Measurements from ENCODE around the gene ATOH8. TPM values are rescaled to one million over a fixed set of nuclear protein-coding genes. Genes with fewer than 3 reads are reported as not detected.

ATOH8 gene
- total and polyA plus RNA-seq, 4 experiments from 2014 or later = not detected

- CTCF ChIA-PET (ENCODE audit: partially characterized antibody) = no interaction called here
These were observed 9.7 kb upstream of the ATOH8 start for GRCh38 chr2:85744055-85744454.

GRCh38 chr2:85744741-85745601 lies 8.8 kb upstream of the ATOH8 start:
- H3K27ac Mint-ChIP-seq = peak overlapping the region in 1 of 7 donors; percentile 35

More at GRCh38 chr2:85744055-85744454, 9.7 kb upstream of the ATOH8 start:
- no peak overlapping the region for H3K4me3 ChIP-seq (ENCODE audit: low read length in 2 of 2)
- no peaks in the 10 kb centered on the region for H3K9me3 ChIP-seq (ENCODE audit: control insufficient read depth in 1 of 2, low read length in 2 of 2)
- H3K27ac ChIP-seq (ENCODE audit: low read depth, low read length) = no peak overlapping the region
- H3K36me3 ChIP-seq (ENCODE audit: insufficient read depth, low read length) = no peaks in the 10 kb centered on the region
- Mint-ChIP-seq H3K4me1 (no peaks in the 10 kb centered on the region), H3K4me3 (no peak overlapping the region), H3K36me3 (no peaks in the 10 kb centered on the region), H3K27me3 (peaks cover 24 to 66% of the 10 kb centered on the region in 2 donors), H3K27ac (no peak overlapping the region), H3K9me3 (no peaks in the 10 kb centered on the region)
- intact Hi-C loops (cut with micrococcal nuclease) = no loop called here
- POLR2A ChIA-PET (ENCODE audit: partially characterized antibody) = no interaction called here
- DNase-seq = no peak
- H3K27me3 ChIP-seq (ENCODE audit: insufficient read depth, low read length) = peaks cover 11% of the 10 kb centered on the region
- no peaks in the 10 kb centered on the region for H3K4me1 ChIP-seq (ENCODE audit: insufficient read depth, low read length)

GRCh38 chr2:85745619-85746018 lies 8.2 kb upstream of the ATOH8 start:
- no peaks in the 10 kb centered on the region for H3K4me1 Mint-ChIP-seq
- no peaks in the 10 kb centered on the region for H3K4me1 ChIP-seq (ENCODE audit: insufficient read depth, low read length)
- H3K36me3 ChIP-seq (ENCODE audit: insufficient read depth, low read length) = no peaks in the 10 kb centered on the region
- H3K27ac ChIP-seq (ENCODE audit: low read depth, low read length) = no peak overlapping the region
- intact Hi-C loops (cut with micrococcal nuclease) = no loop called here
- peaks cover 29 to 69% of the 10 kb centered on the region in 2 donors for H3K27me3 Mint-ChIP-seq
- POLR2A ChIA-PET (ENCODE audit: partially characterized antibody) = no interaction called here
- no peaks in the 10 kb centered on the region for H3K36me3 Mint-ChIP-seq
- DNase-seq = no peak
- no peak overlapping the region for H3K4me3 Mint-ChIP-seq
- H3K27me3 ChIP-seq (ENCODE audit: insufficient read depth, low read length) = peaks cover 15% of the 10 kb centered on the region
- H3K4me3 ChIP-seq (ENCODE audit: low read length in 2 of 2) = no peak overlapping the region
- CTCF ChIA-PET (ENCODE audit: partially characterized antibody) = interaction anchor here (1.3 to 1.7 kb wide), 2 partner anchors 12 to 17 kb away, joined by 4 read pairs; no protein-coding TSS in a partner anchor
- H3K27ac Mint-ChIP-seq = peak overlapping the region in 1 of 7 donors; percentile 35
- no peaks in the 10 kb centered on the region for H3K9me3 Mint-ChIP-seq
- no peaks in the 10 kb centered on the region for H3K9me3 ChIP-seq (ENCODE audit: control insufficient read depth in 1 of 2, low read length in 2 of 2)

More at GRCh38 chr2:85744741-85745601, 8.8 kb upstream of the ATOH8 start:
- CTCF ChIA-PET (ENCODE audit: partially characterized antibody) = interaction anchor here (1.3 kb wide), 1 partner anchor 16 kb away, joined by 4 read pairs; no protein-coding TSS in a partner anchor
- H3K9me3 ChIP-seq (ENCODE audit: control insufficient read depth in 1 of 2, low read length in 2 of 2) = no peaks in the 10 kb centered on the region
- no peak overlapping the region for H3K4me3 ChIP-seq (ENCODE audit: low read length in 2 of 2)
- no peaks in the 10 kb centered on the region for H3K36me3 Mint-ChIP-seq
- peaks cover 11% of the 10 kb centered on the region for H3K27me3 ChIP-seq (ENCODE audit: insufficient read depth, low read length)
- H3K27ac ChIP-seq (ENCODE audit: low read depth, low read length) = no peak overlapping the region
- H3K9me3 Mint-ChIP-seq = no peaks in the 10 kb centered on the region
- H3K36me3 ChIP-seq (ENCODE audit: insufficient read depth, low read length) = no peaks in the 10 kb centered on the region
- intact Hi-C loops (cut with micrococcal nuclease) = no loop called here
- H3K27me3 Mint-ChIP-seq = peaks cover 26 to 66% of the 10 kb centered on the region in 2 donors
- DNase-seq = no peak
- POLR2A ChIA-PET (ENCODE audit: partially characterized antibody) = no interaction called here
- no peaks in the 10 kb centered on the region for H3K4me1 Mint-ChIP-seq
- H3K4me3 Mint-ChIP-seq = peak overlapping the region in 1 of 8 donors; percentile 46
- no peaks in the 10 kb centered on the region for H3K4me1 ChIP-seq (ENCODE audit: insufficient read depth, low read length)

- Mint-ChIP-seq H3K36me3 (no peaks in the 10 kb centered on the region), H3K27ac (no peak overlapping the region), H3K27me3 (peaks cover 27 to 69% of the 10 kb centered on the region in 2 donors), H3K4me3 (no peak overlapping the region), H3K9me3 (no peaks in the 10 kb centered on the region), H3K4me1 (peaks cover 0 to 2% (median 0%) of the 10 kb centered on the region in 4 donors)
- Histone ChIP-seq H3K27ac (ENCODE audit: low read depth, low read length) (no peak overlapping the region), H3K9me3 (ENCODE audit: control insufficient read depth in 1 of 2, low read length in 2 of 2) (no peaks in the 10 kb centered on the region), H3K4me3 (ENCODE audit: low read length in 2 of 2) (no peak overlapping the region), H3K36me3 (ENCODE audit: insufficient read depth, low read length) (no peaks in the 10 kb centered on the region), H3K27me3 (ENCODE audit: insufficient read depth, low read length) (peaks cover 15% of the 10 kb centered on the region), H3K4me1 (ENCODE audit: insufficient read depth, low read length) (no peaks in the 10 kb centered on the region)
- ChIA-PET POLR2A (ENCODE audit: partially characterized antibody) (no interaction called here), CTCF (ENCODE audit: partially characterized antibody) (interaction anchor here (0.8 to 1.9 kb wide), 3 partner anchors 13 to 67 kb away, joined by 4 to 6 read pairs (median 4); no protein-coding TSS in a partner anchor)
- no peak for DNase-seq
- intact Hi-C loops (cut with micrococcal nuclease) = no loop called here
These were observed 7.3 kb upstream of the ATOH8 start for GRCh38 chr2:85746321-85747004.

GRCh38 chr2:85747441-85747840 lies 6.3 kb upstream of the ATOH8 start:
- H3K27me3 Mint-ChIP-seq = peaks cover 26 to 69% of the 10 kb centered on the region in 2 donors
- intact Hi-C loops (cut with micrococcal nuclease) = no loop called here
- Histone ChIP-seq H3K4me3 (ENCODE audit: low read length in 2 of 2) (no peak overlapping the region), H3K36me3 (ENCODE audit: insufficient read depth, low read length) (no peaks in the 10 kb centered on the region), H3K9me3 (ENCODE audit: control insufficient read depth in 1 of 2, low read length in 2 of 2) (no peaks in the 10 kb centered on the region), H3K4me1 (ENCODE audit: insufficient read depth, low read length) (no peaks in the 10 kb centered on the region), H3K27ac (ENCODE audit: low read depth, low read length) (no peak overlapping the region), H3K27me3 (ENCODE audit: insufficient read depth, low read length) (peaks cover 9% of the 10 kb centered on the region)
- no peak overlapping the region for H3K27ac Mint-ChIP-seq
- H3K4me3 Mint-ChIP-seq = no peak overlapping the region
- DNase-seq = no peak
- H3K36me3 Mint-ChIP-seq = no peaks in the 10 kb centered on the region
- CTCF ChIA-PET (ENCODE audit: partially characterized antibody) = interaction anchor here (1.7 to 1.9 kb wide), 2 partner anchors 14 to 19 kb away, joined by 4 to 6 read pairs; no protein-coding TSS in a partner anchor
- peaks cover 0 to 11% (median 1%) of the 10 kb centered on the region in 4 donors for H3K4me1 Mint-ChIP-seq
- no peaks in the 10 kb centered on the region for H3K9me3 Mint-ChIP-seq
- POLR2A ChIA-PET (ENCODE audit: partially characterized antibody) = no interaction called here

GRCh38 chr2:85748039-85748734 lies 5.6 kb upstream of the ATOH8 start:
- no peaks in the 10 kb centered on the region for H3K9me3 Mint-ChIP-seq
- H3K36me3 ChIP-seq (ENCODE audit: insufficient read depth, low read length) = no peaks in the 10 kb centered on the region
- H3K4me3 Mint-ChIP-seq = no peak overlapping the region
- H3K27ac Mint-ChIP-seq = no peak overlapping the region
- H3K27me3 ChIP-seq (ENCODE audit: insufficient read depth, low read length) = peaks cover 14% of the 10 kb centered on the region
- no peak overlapping the region for H3K4me3 ChIP-seq (ENCODE audit: low read length in 2 of 2)
- DNase-seq = no peak
- CTCF ChIA-PET (ENCODE audit: partially characterized antibody) = interaction anchor here (1.9 to 6.2 kb wide), 3 partner anchors 19 to 67 kb away, joined by 6 to 61 read pairs (median 6); no protein-coding TSS in a partner anchor
- H3K27ac ChIP-seq (ENCODE audit: low read depth, low read length) = no peak overlapping the region
- intact Hi-C loops (cut with micrococcal nuclease) = no loop called here
- H3K9me3 ChIP-seq (ENCODE audit: control insufficient read depth in 1 of 2, low read length in 2 of 2) = no peaks in the 10 kb centered on the region
- H3K4me1 Mint-ChIP-seq = peaks cover 0 to 17% (median 1%) of the 10 kb centered on the region in 4 donors
- peaks cover 22 to 69% of the 10 kb centered on the region in 2 donors for H3K27me3 Mint-ChIP-seq
- H3K4me1 ChIP-seq (ENCODE audit: insufficient read depth, low read length) = peaks cover 2% of the 10 kb centered on the region
- H3K36me3 Mint-ChIP-seq = no peaks in the 10 kb centered on the region
- POLR2A ChIA-PET (ENCODE audit: partially characterized antibody) = no interaction called here
